Measurements from ENCODE around the gene CFLAR. TPM values are rescaled to one million over a fixed set of nuclear protein-coding genes. Genes with fewer than 3 reads are reported as not detected.

CFLAR gene
- total RNA-seq, 1 donor from 2014 or later, result 77.1 TPM

- H3K36me3 ChIP-seq (ENCODE audit: control insufficient read depth, insufficient read depth, low read length), result no peaks in the 10 kb centered on the region
- FAIRE-seq, result no peak
- H3K27me3 ChIP-seq (ENCODE audit: control insufficient read depth, insufficient read depth, low read length), result no peaks in the 10 kb centered on the region
- DNase-seq (ENCODE audit: low read depth), result no peak
- TF ChIP-seq, protein P1, sequence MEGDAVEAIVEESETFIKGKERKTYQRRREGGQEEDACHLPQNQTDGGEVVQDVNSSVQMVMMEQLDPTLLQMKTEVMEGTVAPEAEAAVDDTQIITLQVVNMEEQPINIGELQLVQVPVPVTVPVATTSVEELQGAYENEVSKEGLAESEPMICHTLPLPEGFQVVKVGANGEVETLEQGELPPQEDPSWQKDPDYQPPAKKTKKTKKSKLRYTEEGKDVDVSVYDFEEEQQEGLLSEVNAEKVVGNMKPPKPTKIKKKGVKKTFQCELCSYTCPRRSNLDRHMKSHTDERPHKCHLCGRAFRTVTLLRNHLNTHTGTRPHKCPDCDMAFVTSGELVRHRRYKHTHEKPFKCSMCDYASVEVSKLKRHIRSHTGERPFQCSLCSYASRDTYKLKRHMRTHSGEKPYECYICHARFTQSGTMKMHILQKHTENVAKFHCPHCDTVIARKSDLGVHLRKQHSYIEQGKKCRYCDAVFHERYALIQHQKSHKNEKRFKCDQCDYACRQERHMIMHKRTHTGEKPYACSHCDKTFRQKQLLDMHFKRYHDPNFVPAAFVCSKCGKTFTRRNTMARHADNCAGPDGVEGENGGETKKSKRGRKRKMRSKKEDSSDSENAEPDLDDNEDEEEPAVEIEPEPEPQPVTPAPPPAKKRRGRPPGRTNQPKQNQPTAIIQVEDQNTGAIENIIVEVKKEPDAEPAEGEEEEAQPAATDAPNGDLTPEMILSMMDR (IDR thresholded peaks at IDR 0.05; ENCODE audit: insufficient read depth, low read length, severe bottlenecking), result no peak
- H3K4me3 ChIP-seq (ENCODE audit: low read depth, low read length), result no peak overlapping the region
These were observed 6.3 kb downstream of the CFLAR start for GRCh38 chr2:201122276-201122675.

DNA sequence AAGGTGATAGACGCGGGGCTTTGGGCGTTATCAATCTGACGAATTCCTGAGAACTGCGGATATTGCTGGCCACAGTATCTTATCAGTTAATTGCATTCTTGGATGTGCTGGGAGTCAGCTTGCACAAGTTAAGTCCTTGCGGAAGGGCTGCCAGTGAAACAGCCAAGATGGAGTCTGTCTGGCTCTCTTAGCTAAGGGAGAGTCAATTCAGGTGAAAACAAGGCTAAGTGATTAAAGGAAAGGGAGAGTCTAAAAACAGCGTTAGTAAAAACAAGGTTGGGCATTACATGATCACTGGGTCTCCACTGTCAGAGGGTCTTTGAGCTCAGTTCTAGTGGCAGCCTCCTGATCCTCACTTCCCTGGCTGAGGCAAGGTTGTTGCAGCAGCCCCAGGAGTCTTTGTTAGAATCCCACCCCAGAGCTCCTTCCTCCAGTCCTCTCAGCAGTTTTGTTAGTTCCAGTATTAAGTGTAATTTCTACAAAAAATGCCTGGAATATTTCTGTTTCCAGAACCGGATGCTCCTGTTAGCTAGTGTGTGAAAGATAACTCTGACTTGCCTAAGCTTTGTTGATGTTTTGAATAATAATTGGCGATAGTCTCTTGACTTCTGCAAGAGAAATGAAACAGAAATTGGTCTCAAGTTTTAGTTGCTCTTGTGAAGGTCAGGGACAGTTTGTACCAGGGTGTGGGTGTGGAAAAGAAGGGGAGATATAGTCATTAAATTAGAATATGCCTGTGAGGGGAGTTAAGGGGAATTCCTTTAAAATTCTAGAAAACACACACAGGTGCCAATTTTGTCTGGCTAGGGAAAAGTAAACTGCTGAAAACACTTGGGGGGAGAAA, 10.6 kb downstream of the CFLAR start:
- FAIRE-seq (no peak), DNase-seq (ENCODE audit: low read depth) (no peak)
- Histone ChIP-seq H3K27me3 (ENCODE audit: control insufficient read depth, insufficient read depth, low read length) (no peaks in the 10 kb centered on the region), H3K4me3 (ENCODE audit: low read depth, low read length) (no peak overlapping the region), H3K36me3 (ENCODE audit: control insufficient read depth, insufficient read depth, low read length) (peaks cover 2% of the 10 kb centered on the region)
- TF ChIP-seq, protein P1 (IDR thresholded peaks at IDR 0.05; ENCODE audit: insufficient read depth, low read length, severe bottlenecking), result no peak

DNA sequence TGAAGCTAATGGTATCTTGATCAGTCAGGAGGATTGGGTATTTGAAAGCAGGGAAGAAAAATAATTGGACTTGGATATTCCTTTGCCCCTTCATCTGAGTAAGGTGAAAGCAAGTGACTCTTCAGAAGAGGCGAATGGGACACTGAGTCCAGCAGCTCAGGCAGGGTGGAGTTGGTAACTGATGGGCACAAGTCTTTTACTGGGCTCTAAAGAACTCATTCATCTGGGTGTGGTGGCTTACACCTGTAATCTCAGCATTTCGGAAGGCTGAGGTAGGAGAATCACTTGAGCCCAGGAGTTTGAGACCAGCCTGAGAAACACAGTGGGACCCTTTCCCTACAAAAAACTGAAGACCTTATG, 11.2 kb downstream of the CFLAR start:
- no peak overlapping the region for H3K4me3 ChIP-seq (ENCODE audit: low read depth, low read length)
- peaks cover 2% of the 10 kb centered on the region for H3K36me3 ChIP-seq (ENCODE audit: control insufficient read depth, insufficient read depth, low read length)
- TF ChIP-seq, protein P1 (IDR thresholded peaks at IDR 0.05; ENCODE audit: insufficient read depth, low read length, severe bottlenecking), result no peak
- FAIRE-seq (no peak), DNase-seq (ENCODE audit: low read depth) (no peak)
- no peaks in the 10 kb centered on the region for H3K27me3 ChIP-seq (ENCODE audit: control insufficient read depth, insufficient read depth, low read length)

GRCh38 chr2:201127570-201127969, 11.6 kb downstream of the CFLAR start:
- TF ChIP-seq, protein P1 (IDR thresholded peaks at IDR 0.05; ENCODE audit: insufficient read depth, low read length, severe bottlenecking), result no peak
- Histone ChIP-seq H3K36me3 (ENCODE audit: control insufficient read depth, insufficient read depth, low read length) (peaks cover 2% of the 10 kb centered on the region), H3K4me3 (ENCODE audit: low read depth, low read length) (no peak overlapping the region), H3K27me3 (ENCODE audit: control insufficient read depth, insufficient read depth, low read length) (no peaks in the 10 kb centered on the region)
- DNase-seq (ENCODE audit: low read depth) (peak; percentile 55), FAIRE-seq (no peak)

DNA sequence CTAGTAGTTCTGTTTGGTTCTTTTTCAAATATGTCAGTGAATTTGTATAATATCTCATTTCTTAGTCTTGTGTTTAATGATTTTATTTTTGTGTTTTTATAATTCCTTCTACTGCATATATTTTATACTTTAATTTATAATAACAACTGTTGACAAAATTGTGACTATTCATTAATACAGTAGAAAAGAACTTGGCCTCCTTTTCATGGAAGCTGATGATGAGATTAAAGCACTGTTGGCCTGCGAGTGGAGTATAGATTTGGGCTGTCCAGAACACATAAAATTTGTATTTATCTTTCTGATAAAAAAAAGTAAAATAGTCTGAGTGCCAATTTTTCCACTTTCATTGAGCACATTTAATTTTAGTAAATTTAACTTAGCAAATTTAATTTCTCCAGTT, 12.1 kb downstream of the CFLAR start:
- Histone ChIP-seq H3K4me3 (ENCODE audit: low read depth, low read length) (no peak overlapping the region), H3K36me3 (ENCODE audit: control insufficient read depth, insufficient read depth, low read length) (peaks cover 2% of the 10 kb centered on the region), H3K27me3 (ENCODE audit: control insufficient read depth, insufficient read depth, low read length) (no peaks in the 10 kb centered on the region)
- FAIRE-seq (no peak), DNase-seq (ENCODE audit: low read depth) (no peak)
- TF ChIP-seq, protein P1 (IDR thresholded peaks at IDR 0.05; ENCODE audit: insufficient read depth, low read length, severe bottlenecking), result no peak
